ENCODE data around the gene GANAB.
A peak's percentile ranks its signal among the peaks of the same experiment; 100 is the strongest.
"Not testable (repeated sequence)": the region's sequence is repeated elsewhere in the genome, so short reads cannot be mapped to it uniquely, and the experiment has no call there.

GANAB gene

GRCh38 chr11:62678433-62678769, 32.0 kb upstream of the GANAB start:
- H3K36me3 ChIP-seq (ENCODE audit: control insufficient read depth, insufficient read depth, low read length) = peaks cover 35% of the 10 kb centered on the region
- peaks cover 9% of the 10 kb centered on the region; the same call in 1 of the 2 replicates for H3K4me1 ChIP-seq (ENCODE audit: control insufficient read depth, insufficient read depth, low read length)
- H3K9ac ChIP-seq (ENCODE audit: low read depth, low read length) = peak overlapping the region; percentile 73
- H3K27ac ChIP-seq (ENCODE audit: low read depth, low read length) = peak overlapping the region; percentile 73
- no peaks in the 10 kb centered on the region for H3K9me3 ChIP-seq (ENCODE audit: control insufficient read depth, insufficient read depth, low read length)
- peak overlapping the region; percentile 88 for H3K4me3 ChIP-seq (ENCODE audit: low read depth, low read length)
- no peaks in the 10 kb centered on the region for H3K27me3 ChIP-seq (ENCODE audit: control insufficient read depth, insufficient read depth, low read length)

- Histone ChIP-seq H3K9ac (ENCODE audit: low read depth, low read length) (no peak overlapping the region), H3K36me3 (ENCODE audit: control insufficient read depth, insufficient read depth, low read length) (peaks cover 41% of the 10 kb centered on the region), H3K9me3 (ENCODE audit: control insufficient read depth, insufficient read depth, low read length) (no peaks in the 10 kb centered on the region), H3K27ac (ENCODE audit: low read depth, low read length) (no peak overlapping the region), H3K27me3 (ENCODE audit: control insufficient read depth, insufficient read depth, low read length) (no peaks in the 10 kb centered on the region), H3K4me3 (ENCODE audit: low read depth, low read length) (peak overlapping the region; percentile 88), H3K4me1 (ENCODE audit: control insufficient read depth, insufficient read depth, low read length) (peaks cover 9% of the 10 kb centered on the region; the same call in 1 of the 2 replicates)
Observed at GRCh38 chr11:62677714-62678113, 31.3 kb upstream of the GANAB start.

- peaks cover 9% of the 10 kb centered on the region; the same call in 1 of the 2 replicates for H3K4me1 ChIP-seq (ENCODE audit: control insufficient read depth, insufficient read depth, low read length)
- peaks cover 41% of the 10 kb centered on the region for H3K36me3 ChIP-seq (ENCODE audit: control insufficient read depth, insufficient read depth, low read length)
- no peak overlapping the region for H3K4me3 ChIP-seq (ENCODE audit: low read depth, low read length)
- H3K9me3 ChIP-seq (ENCODE audit: control insufficient read depth, insufficient read depth, low read length) = no peaks in the 10 kb centered on the region
- no peak overlapping the region for H3K9ac ChIP-seq (ENCODE audit: low read depth, low read length)
- no peak overlapping the region for H3K27ac ChIP-seq (ENCODE audit: low read depth, low read length)
- no peaks in the 10 kb centered on the region for H3K27me3 ChIP-seq (ENCODE audit: control insufficient read depth, insufficient read depth, low read length)
Observed at GRCh38 chr11:62677156-62677555, 30.7 kb upstream of the GANAB start.

- H3K4me1 ChIP-seq (ENCODE audit: control insufficient read depth, insufficient read depth, low read length) = peaks cover 9% of the 10 kb centered on the region; the same call in 1 of the 2 replicates
- H3K36me3 ChIP-seq (ENCODE audit: control insufficient read depth, insufficient read depth, low read length) = peaks cover 41% of the 10 kb centered on the region
- no peaks in the 10 kb centered on the region for H3K27me3 ChIP-seq (ENCODE audit: control insufficient read depth, insufficient read depth, low read length)
- H3K4me3 ChIP-seq (ENCODE audit: low read depth, low read length) = no peak overlapping the region
- H3K27ac ChIP-seq (ENCODE audit: low read depth, low read length) = no peak overlapping the region
- H3K9me3 ChIP-seq (ENCODE audit: control insufficient read depth, insufficient read depth, low read length) = no peaks in the 10 kb centered on the region
- no peak overlapping the region for H3K9ac ChIP-seq (ENCODE audit: low read depth, low read length)
Observed at GRCh38 chr11:62676698-62677097, 30.3 kb upstream of the GANAB start.

- peaks cover 41% of the 10 kb centered on the region for H3K36me3 ChIP-seq (ENCODE audit: control insufficient read depth, insufficient read depth, low read length)
- H3K27ac ChIP-seq (ENCODE audit: low read depth, low read length); H3K27me3 ChIP-seq (ENCODE audit: control insufficient read depth, insufficient read depth, low read length); H3K4me1 ChIP-seq (ENCODE audit: control insufficient read depth, insufficient read depth, low read length); H3K4me3 ChIP-seq (ENCODE audit: low read depth, low read length); H3K9ac ChIP-seq (ENCODE audit: low read depth, low read length); H3K9me3 ChIP-seq (ENCODE audit: control insufficient read depth, insufficient read depth, low read length): not testable (repeated sequence)
Observed at GRCh38 chr11:62675415-62675814, 29.0 kb upstream of the GANAB start.

- H3K9me3 ChIP-seq (ENCODE audit: control insufficient read depth, insufficient read depth, low read length) = no peaks in the 10 kb centered on the region
- peaks cover 41% of the 10 kb centered on the region for H3K36me3 ChIP-seq (ENCODE audit: control insufficient read depth, insufficient read depth, low read length)
- no peak overlapping the region for H3K9ac ChIP-seq (ENCODE audit: low read depth, low read length)
- no peaks in the 10 kb centered on the region for H3K27me3 ChIP-seq (ENCODE audit: control insufficient read depth, insufficient read depth, low read length)
- no peak overlapping the region for H3K27ac ChIP-seq (ENCODE audit: low read depth, low read length)
- peaks cover 5% of the 10 kb centered on the region; the same call in 1 of the 2 replicates for H3K4me1 ChIP-seq (ENCODE audit: control insufficient read depth, insufficient read depth, low read length)
- H3K4me3 ChIP-seq (ENCODE audit: low read depth, low read length) = no peak overlapping the region
Observed at GRCh38 chr11:62673196-62673525, 26.7 kb upstream of the GANAB start.

GRCh38 chr11:62671608-62672389, 25.4 kb upstream of the GANAB start, which contains the start of the genes LBHD1 and UQCC3:
Gene LBHD1 (minus strand): TSS chr11:62672267. CDS start chr11:62670031, 2,236 bp downstream.
Gene UQCC3 (plus strand): TSS chr11:62671673. CDS start chr11:62671746, 73 bp downstream.
- peak within 1 kb of the TSS; percentile 83 for H3K9ac ChIP-seq (ENCODE audit: low read depth, low read length)
- no peaks in the 10 kb centered on the region for H3K9me3 ChIP-seq (ENCODE audit: control insufficient read depth, insufficient read depth, low read length)
- peak within 1 kb of the TSS; percentile 96 for H3K27ac ChIP-seq (ENCODE audit: low read depth, low read length)
- peaks cover 36% of the 10 kb centered on the region for H3K36me3 ChIP-seq (ENCODE audit: control insufficient read depth, insufficient read depth, low read length)
- peaks cover 5% of the 10 kb centered on the region; the same call in 1 of the 2 replicates for H3K4me1 ChIP-seq (ENCODE audit: control insufficient read depth, insufficient read depth, low read length)
- peak within 1 kb of the TSS; percentile 87 for H3K4me3 ChIP-seq (ENCODE audit: low read depth, low read length)
- H3K27me3 ChIP-seq (ENCODE audit: control insufficient read depth, insufficient read depth, low read length) = no peaks in the 10 kb centered on the region

- H3K27me3 ChIP-seq (ENCODE audit: control insufficient read depth, insufficient read depth, low read length) = no peaks in the 10 kb centered on the region
- peaks cover 36% of the 10 kb centered on the region for H3K36me3 ChIP-seq (ENCODE audit: control insufficient read depth, insufficient read depth, low read length)
- H3K9ac ChIP-seq (ENCODE audit: low read depth, low read length) = peak overlapping the region; percentile 83
- H3K4me1 ChIP-seq (ENCODE audit: control insufficient read depth, insufficient read depth, low read length) = peaks cover 11% of the 10 kb centered on the region; the same call in 1 of the 2 replicates
- peak overlapping the region; percentile 87 for H3K4me3 ChIP-seq (ENCODE audit: low read depth, low read length)
- peak overlapping the region; percentile 96 for H3K27ac ChIP-seq (ENCODE audit: low read depth, low read length)
- no peaks in the 10 kb centered on the region for H3K9me3 ChIP-seq (ENCODE audit: control insufficient read depth, insufficient read depth, low read length)
Observed at GRCh38 chr11:62671236-62671607, 24.8 kb upstream of the GANAB start.

- H3K27ac ChIP-seq (ENCODE audit: low read depth, low read length) = peak overlapping the region; percentile 58
- H3K9ac ChIP-seq (ENCODE audit: low read depth, low read length) = no peak overlapping the region
- peaks cover 12% of the 10 kb centered on the region; the same call in 1 of the 2 replicates for H3K4me1 ChIP-seq (ENCODE audit: control insufficient read depth, insufficient read depth, low read length)
- H3K4me3 ChIP-seq (ENCODE audit: low read depth, low read length) = no peak overlapping the region
- H3K36me3 ChIP-seq (ENCODE audit: control insufficient read depth, insufficient read depth, low read length) = peaks cover 33% of the 10 kb centered on the region
- no peaks in the 10 kb centered on the region for H3K9me3 ChIP-seq (ENCODE audit: control insufficient read depth, insufficient read depth, low read length)
- no peaks in the 10 kb centered on the region for H3K27me3 ChIP-seq (ENCODE audit: control insufficient read depth, insufficient read depth, low read length)
Observed at GRCh38 chr11:62669420-62670161, 23.2 kb upstream of the GANAB start.

- Histone ChIP-seq H3K4me1 (ENCODE audit: control insufficient read depth, insufficient read depth, low read length) (peaks cover 12% of the 10 kb centered on the region; the same call in 1 of the 2 replicates), H3K36me3 (ENCODE audit: control insufficient read depth, insufficient read depth, low read length) (peaks cover 25% of the 10 kb centered on the region), H3K4me3 (ENCODE audit: low read depth, low read length) (peak overlapping the region; percentile 73; the same call in 1 of the 2 replicates), H3K9ac (ENCODE audit: low read depth, low read length) (no peak overlapping the region; the same call in 1 of the 2 replicates), H3K9me3 (ENCODE audit: control insufficient read depth, insufficient read depth, low read length) (no peaks in the 10 kb centered on the region), H3K27ac (ENCODE audit: low read depth, low read length) (peak overlapping the region; percentile 97), H3K27me3 (ENCODE audit: control insufficient read depth, insufficient read depth, low read length) (no peaks in the 10 kb centered on the region)
Observed at GRCh38 chr11:62667460-62667859, 21.0 kb upstream of the GANAB start.
